WTC11 (cell line): ENCODE data around the gene SYNRG. TPM values are rescaled to one million over a fixed set of nuclear protein-coding genes. Genes with fewer than 3 reads are reported as not detected.
A peak's percentile ranks its signal among the peaks of the same experiment; 100 is the strongest.

Source experiments
- ATAC-seq: fragments of 200-7000 bp; cut with Tn5 transposase; 2 replicates; pipeline ENCODE4 v1.10.0; 2021; ENCODE audit warnings: mild to moderate bottlenecking, moderate library complexity
- CTCF ChIA-PET: fragments of 300-600 bp; sonication (Branson Sonifier 250); formaldehyde crosslinking; loops from one replicate; lab custom pipeline; 2021; ENCODE audit warnings: antibody characterized with exemption; lab: Charles Lee
- POLR2A ChIA-PET: fragments of 350-600 bp; sonication (Branson Sonifier 250); formaldehyde crosslinking; loops from one replicate; lab custom pipeline; 2021; ENCODE audit warnings: antibody characterized with exemption; lab: Charles Lee
- DNase-seq: peaks from one replicate; pipeline ENCODE4 v3.0.0; 2021; ENCODE audit warnings: low spot score
- H3K27ac Mint-ChIP-seq: 2 replicates; pipeline ENCODE4 v1.8.0; 2021; ENCODE audit warnings: mixed read lengths
- H3K27me3 Mint-ChIP-seq: 2 replicates; pipeline ENCODE4 v1.8.0; 2021; ENCODE audit warnings: low read depth, mild to moderate bottlenecking, moderate library complexity, mixed read lengths
- H3K36me3 Mint-ChIP-seq: 2 replicates; pipeline ENCODE4 v1.8.0; 2021; ENCODE audit warnings: mixed read lengths
- H3K4me1 Mint-ChIP-seq: 2 replicates; pipeline ENCODE4 v1.8.0; 2022; ENCODE audit warnings: mixed read lengths
- H3K4me3 Mint-ChIP-seq: 2 replicates; pipeline ENCODE4 v1.8.0; 2021; ENCODE audit warnings: mild to moderate bottlenecking, moderate library complexity, mixed read lengths
- H3K9me3 Mint-ChIP-seq: 2 replicates; pipeline ENCODE4 v1.8.0; 2021; ENCODE audit warnings: mixed read lengths
- ATF1 ChIP-seq: sonication (generic); formaldehyde crosslinking; IDR thresholded peaks from 2 replicates; pipeline ENCODE4 v1.8.1; 2023; ENCODE audit warnings: mild to moderate bottlenecking, moderate library complexity, missing genetic modification reagents
- ATF6 ChIP-seq: sonication (generic); formaldehyde crosslinking; IDR thresholded peaks from 2 replicates; pipeline ENCODE4 v1.8.1; 2023; ENCODE audit warnings: mild to moderate bottlenecking, missing genetic modification reagents
- CDX4 ChIP-seq: fragments of 250-450 bp; sonication (Bioruptor Pico); IDR thresholded peaks from 2 replicates; pipeline ENCODE4 v1.9.0; 2021; ENCODE audit warnings: moderate library complexity, mild to moderate bottlenecking, inconsistent platforms, borderline replicate concordance
- E2F5 ChIP-seq: sonication (generic); formaldehyde crosslinking; IDR thresholded peaks from 2 replicates; pipeline ENCODE4 v1.8.1; 2022; ENCODE audit warnings: mild to moderate bottlenecking, moderate library complexity, missing genetic modification reagents
- EMX1 ChIP-seq: fragments of 250-450 bp; sonication (Bioruptor Pico); IDR thresholded peaks from 2 replicates; pipeline ENCODE4 v1.8.0; 2021; ENCODE audit warnings: mild to moderate bottlenecking
- GABPB1 ChIP-seq: sonication (generic); formaldehyde crosslinking; IDR thresholded peaks from 2 replicates; pipeline ENCODE4 v1.8.1; 2023; ENCODE audit warnings: mild to moderate bottlenecking, missing genetic modification reagents
- HMGA2 ChIP-seq: fragments of 250-450 bp; sonication (Bioruptor Pico); IDR thresholded peaks from 2 replicates; pipeline ENCODE4 v1.4.0; 2021; ENCODE audit warnings: mild to moderate bottlenecking, moderate library complexity
- IRF2 ChIP-seq: sonication (generic); formaldehyde crosslinking; IDR thresholded peaks from 2 replicates; pipeline ENCODE4 v1.8.0; 2022; ENCODE audit warnings: low read depth, missing genetic modification reagents, borderline replicate concordance
- JAZF1 ChIP-seq: fragments of 250-450 bp; sonication (Bioruptor Pico); IDR thresholded peaks from 2 replicates; pipeline ENCODE4 v1.9.0; 2021; ENCODE audit warnings: moderate library complexity, mild to moderate bottlenecking, inconsistent platforms
- KAT7 ChIP-seq: sonication (generic); formaldehyde crosslinking; IDR thresholded peaks from 2 replicates; pipeline ENCODE4 v1.8.1; 2023; ENCODE audit warnings: missing genetic modification reagents, mild to moderate bottlenecking, borderline replicate concordance
- MAX ChIP-seq: sonication (generic); formaldehyde crosslinking; IDR thresholded peaks from 2 replicates; pipeline ENCODE4 v1.8.0; 2022; ENCODE audit warnings: mild to moderate bottlenecking, missing genetic modification reagents
- NFE2L1 ChIP-seq: sonication (generic); formaldehyde crosslinking; IDR thresholded peaks from 2 replicates; pipeline ENCODE4 v1.8.1; 2023; ENCODE audit warnings: missing genetic modification reagents
- OVOL2 ChIP-seq: fragments of 250-450 bp; sonication (Bioruptor Pico); IDR thresholded peaks from 2 replicates; pipeline ENCODE4 v1.9.0; 2021; ENCODE audit warnings: mild to moderate bottlenecking, borderline replicate concordance
- RELA ChIP-seq: sonication (generic); formaldehyde crosslinking; IDR thresholded peaks from 2 replicates; pipeline ENCODE4 v1.8.1; 2022; ENCODE audit warnings: missing genetic modification reagents, mild to moderate bottlenecking, borderline replicate concordance
- TEAD1 ChIP-seq: sonication (generic); formaldehyde crosslinking; IDR thresholded peaks from 2 replicates; pipeline ENCODE4 v1.8.0; 2022; ENCODE audit warnings: mild to moderate bottlenecking, missing genetic modification reagents
- ZNF219 ChIP-seq: sonication (generic); formaldehyde crosslinking; IDR thresholded peaks from 2 replicates; pipeline ENCODE4 v1.8.0; 2023; ENCODE audit warnings: missing genetic modification reagents, mild to moderate bottlenecking, borderline replicate concordance
- ZNF263 ChIP-seq: sonication (generic); formaldehyde crosslinking; IDR thresholded peaks from 2 replicates; pipeline ENCODE4 v1.8.1; 2022; ENCODE audit warnings: low read depth, mild to moderate bottlenecking, moderate library complexity, missing genetic modification reagents
- ZNF423 ChIP-seq: fragments of 250-450 bp; sonication (Bioruptor Pico); IDR thresholded peaks from 2 replicates; pipeline ENCODE4 v2.1.2; 2022; ENCODE audit warnings: mild to moderate bottlenecking, moderate library complexity
- ZNF532 ChIP-seq: fragments of 250-450 bp; sonication (Bioruptor Pico); IDR thresholded peaks from 2 replicates; pipeline ENCODE4 v1.9.0; 2021; ENCODE audit warnings: mild to moderate bottlenecking, borderline replicate concordance
- total RNA-seq: library from RNA; stranded (reverse); gene quantifications from 3 replicates; pipeline ENCODE4 v1.2.3, GENCODE V29; 2021

The SYNRG gene
- total RNA-seq, 1 experiment from 2014 or later: 31.3 TPM

- TF ChIP-seq NFE2L1 (CRISPR knock-in tag): no peak
Measured at GRCh38 chr17:37493249-37494027, 115.8 kb downstream of the SYNRG start (continued).

- 0 out of 2 replicates have a peak, but pooled peaks cover 4% of the 10 kb centered on the region for H3K36me3 Mint-ChIP-seq
- H3K27ac Mint-ChIP-seq: no peak overlapping the region
- peak overlapping the region; percentile 93 for H3K4me3 Mint-ChIP-seq
- ChIA-PET POLR2A (interaction anchor here (0.5 to 0.7 kb wide), 2 partner anchors 9 to 1850 kb away, joined by 3 to 4 read pairs; no protein-coding TSS in a partner anchor), CTCF (interaction anchor here (2.1 kb wide), 1 partner anchor 14 kb away, joined by 7 read pairs; no protein-coding TSS in a partner anchor)
- H3K9me3 Mint-ChIP-seq: no peaks in the 10 kb centered on the region
- H3K4me1 Mint-ChIP-seq: peaks cover 52% of the 10 kb centered on the region
- peaks cover 3% of the 10 kb centered on the region; the same call in 1 of the 2 replicates for H3K27me3 Mint-ChIP-seq
- DNase-seq (no peak), ATAC-seq (no peak)
- TF ChIP-seq KAT7: no peak
Measured at GRCh38 chr17:37492167-37492566, 117.1 kb downstream of the SYNRG start.

- POLR2A ChIA-PET: no interaction called here
- peak overlapping the region; percentile 90 for H3K27ac Mint-ChIP-seq
- H3K27me3 Mint-ChIP-seq: peaks cover 4% of the 10 kb centered on the region; the same call in 1 of the 2 replicates
- H3K4me1 Mint-ChIP-seq: peaks cover 52% of the 10 kb centered on the region
- DNase-seq (peak; percentile 41), ATAC-seq (peak; percentile 21)
- 0 out of 2 replicates have a peak, but pooled peaks cover 4% of the 10 kb centered on the region for H3K36me3 Mint-ChIP-seq
- TF ChIP-seq RELA (CRISPR knock-in tag) (no peak), E2F5 (CRISPR knock-in tag) (no peak), ATF6 (no peak), OVOL2 (CRISPR knock-in tag) (no peak), EMX1 (CRISPR knock-in tag) (no peak), ZNF263 (CRISPR knock-in tag) (no peak), ATF1 (CRISPR knock-in tag) (no peak), ZNF532 (CRISPR knock-in tag) (no peak), IRF2 (CRISPR knock-in tag) (no peak), HMGA2 (CRISPR knock-in tag) (no peak), GABPB1 (no peak), JAZF1 (CRISPR knock-in tag) (no peak), CDX4 (CRISPR knock-in tag) (no peak), MAX (CRISPR knock-in tag) (no peak; the same call in 1 of the 2 replicates), ZNF423 (no peak), ZNF219 (CRISPR knock-in tag) (no peak), TEAD1 (CRISPR knock-in tag) (no peak)
- no peaks in the 10 kb centered on the region for H3K9me3 Mint-ChIP-seq
- peak overlapping the region; percentile 93 for H3K4me3 Mint-ChIP-seq
- CTCF ChIA-PET: interaction anchor here (0.5 to 2.1 kb wide), 5 partner anchors 15 to 895 kb away, joined by 3 to 7 read pairs (median 4); no protein-coding TSS in a partner anchor
Measured at GRCh38 chr17:37490638-37491614, 118.3 kb downstream of the SYNRG start.
